SK-N-SH (cell line): ENCODE results near the gene RARB. TPM values are rescaled to one million over a fixed set of nuclear protein-coding genes. Genes with fewer than 3 reads are reported as not detected.

Experiments used
- CTCF ChIA-PET: fragments of 300-600, 350-600 bp; formaldehyde crosslinking; extraction: SDS; loops from one replicate; lab custom pipeline; 2021; lab: Yijun Ruan, JAX
- POLR2A ChIA-PET: fragments of 350-600 bp; sonication (Branson Sonifier 250); formaldehyde crosslinking; extraction: SDS; loops from one replicate; lab custom pipeline; 2020; ENCODE audit warnings: antibody characterized with exemption, inconsistent platforms; lab: Yijun Ruan, JAX
- DNase-seq: peaks from one replicate; pipeline ENCODE4 v3.0.0; 2012
- H2AFZ ChIP-seq: fragments of 200-600 bp; sonication (generic); 2 replicates; pipeline ENCODE4 v1.8.1; 2016; ENCODE audit warnings: antibody characterized with exemption, mild to moderate bottlenecking, low read depth
- H3F3A ChIP-seq: fragments of 200-600 bp; sonication (generic); replicated peaks from 2 replicates; pipeline ENCODE3; 2016; ENCODE audit warnings: antibody characterized with exemption, mild to moderate bottlenecking; ENCODE audit not compliant: insufficient read depth
- H3K27ac ChIP-seq, 2 experiments: fragments of 200-500 bp in 1 of 2; fragments of 200-600 bp in 1 of 2; sonication (Bioruptor generic) in 1 of 2; sonication (generic), shearing (Covaris generic) in 1 of 2; 2 replicates each; pipeline versions ENCODE4 v1.5.1 to v1.6.1; 2014 to 2016; ENCODE audit warnings: low read depth in 2 of 2, inconsistent platforms in 1 of 2, low read length in 1 of 2, mild to moderate bottlenecking in 1 of 2, mixed read lengths in 1 of 2
- H3K27me3 ChIP-seq: fragments of 200-600 bp; sonication (generic), shearing (Covaris generic); 2 replicates; pipeline ENCODE4 v1.6.1; 2016; ENCODE audit warnings: mixed run types; ENCODE audit not compliant: insufficient read depth
- H3K36me3 ChIP-seq, 2 experiments: fragments of 200-500 bp in 1 of 2; fragments of 200-600 bp in 1 of 2; sonication (Bioruptor generic) in 1 of 2; sonication (generic) in 1 of 2; replicated peaks in 1 of 2; 2 replicates each; pipeline versions ENCODE3 to v1.5.1; 2014 to 2016; ENCODE audit warnings: low read length in 1 of 2, mild to moderate bottlenecking in 1 of 2; ENCODE audit not compliant: insufficient read depth in 2 of 2, control insufficient read depth in 1 of 2
- H3K4me1 ChIP-seq, 2 experiments: fragments of 200-500 bp in 1 of 2; fragments of 200-600 bp in 1 of 2; sonication (Bioruptor generic) in 1 of 2; sonication (generic), shearing (Covaris generic) in 1 of 2; 2 replicates each; pipeline versions ENCODE4 v1.5.1 to v1.6.1; 2014 to 2016; ENCODE audit warnings: low read depth in 1 of 2, low read length in 1 of 2, mixed run types in 1 of 2; ENCODE audit not compliant: insufficient read depth in 2 of 2, control insufficient read depth in 1 of 2
- H3K4me2 ChIP-seq: fragments of 200-600 bp; sonication (generic), shearing (Covaris generic); 2 replicates; pipeline ENCODE4 v1.6.1; 2017; ENCODE audit warnings: mixed run types
- H3K4me3 ChIP-seq, 2 experiments: fragments of 200-500 bp in 1 of 2; fragments of 200-600 bp in 1 of 2; sonication (Bioruptor generic) in 1 of 2; sonication (generic), shearing (Covaris generic) in 1 of 2; 2 replicates each; pipeline versions ENCODE4 v1.5.1 to v1.8.1; 2014 to 2016; ENCODE audit warnings: low read depth in 2 of 2, inconsistent platforms in 1 of 2, low read length in 1 of 2, mild to moderate bottlenecking in 1 of 2, mixed read lengths in 1 of 2, moderate library complexity in 1 of 2
- H3K79me2 ChIP-seq: fragments of 200-600 bp; sonication (generic); 2 replicates; pipeline ENCODE4 v1.8.1; 2017; ENCODE audit warnings: mild to moderate bottlenecking; ENCODE audit not compliant: insufficient read depth
- H3K9ac ChIP-seq: fragments of 200-600 bp; sonication (generic); 2 replicates; pipeline ENCODE4 v1.6.1; 2017; ENCODE audit warnings: mixed run types
- H3K9me2 ChIP-seq: fragments of 200-600 bp; sonication (generic); 2 replicates; pipeline ENCODE4 v1.6.1; 2017; ENCODE audit warnings: mixed run types
- H3K9me3 ChIP-seq: fragments of 200-600 bp; sonication (generic); 2 replicates; pipeline ENCODE4 v1.6.1; 2017; ENCODE audit warnings: mixed run types, mild to moderate bottlenecking, moderate library complexity
- H4K20me1 ChIP-seq: fragments of 200-600 bp; sonication (generic); 2 replicates; pipeline ENCODE4 v1.6.1; 2017; ENCODE audit warnings: mild to moderate bottlenecking, mixed run types; ENCODE audit not compliant: insufficient read depth
- CHD2 ChIP-seq: fragments of 150-350 bp; IDR thresholded peaks from 2 replicates; pipeline ENCODE4 v1.6.1; 2018; ENCODE audit warnings: low read length; ENCODE audit not compliant: partially characterized antibody
- ELF1 ChIP-seq: IDR thresholded peaks from 2 replicates; pipeline ENCODE4 v1.4.0; 2012
- EP300 ChIP-seq, 2 experiments: IDR thresholded peaks; 2 replicates each; pipeline versions ENCODE4 v1.4.0 to v1.6.1; 2012; ENCODE audit warnings: borderline replicate concordance in 1 of 2, low read depth in 1 of 2, low read length in 1 of 2
- FOXM1 ChIP-seq: IDR thresholded peaks from 2 replicates; pipeline ENCODE4 v1.4.0; 2012; ENCODE audit warnings: low read depth, mild to moderate bottlenecking
- GABPA ChIP-seq: IDR thresholded peaks from 2 replicates; pipeline ENCODE4 v1.4.0; 2012; ENCODE audit warnings: low read depth, mild to moderate bottlenecking
- JUND ChIP-seq: IDR thresholded peaks from 2 replicates; pipeline ENCODE4 v1.4.0; 2012
- MEF2A ChIP-seq: IDR thresholded peaks from 2 replicates; pipeline ENCODE4 v1.4.0; 2012; ENCODE audit warnings: low read depth, borderline replicate concordance
- MXI1 ChIP-seq: IDR thresholded peaks from 2 replicates; pipeline ENCODE4 v1.6.1; 2012; ENCODE audit warnings: mild to moderate bottlenecking, low read depth, low read length, improper control_type of control experiment
- NRF1 ChIP-seq: IDR thresholded peaks from 2 replicates; pipeline ENCODE4 v1.6.1; 2012; ENCODE audit warnings: low read depth, mild to moderate bottlenecking, low read length
- POLR2AphosphoS5 ChIP-seq: IDR thresholded peaks from 2 replicates; pipeline ENCODE4 v1.6.1; 2012; ENCODE audit warnings: low read depth, low read length
- RAD21 ChIP-seq: IDR thresholded peaks from 2 replicates; pipeline ENCODE4 v1.6.1; 2012; ENCODE audit warnings: mild to moderate bottlenecking, low read length
- RXRA ChIP-seq: IDR thresholded peaks from 2 replicates; pipeline ENCODE4 v1.4.0; 2012; ENCODE audit warnings: low read depth, mild to moderate bottlenecking, borderline replicate concordance
- SIN3A ChIP-seq: IDR thresholded peaks from 2 replicates; pipeline ENCODE4 v1.6.1; 2012; ENCODE audit warnings: low read depth, mild to moderate bottlenecking, low read length, moderate library complexity, borderline replicate concordance
- SMC3 ChIP-seq: IDR thresholded peaks from 2 replicates; pipeline ENCODE4 v1.6.1; 2012; ENCODE audit warnings: low read depth, low read length, improper control_type of control experiment
- WGBS: methylation state at CpG from one replicate; pipeline ENCODE4 v1.1.6; 2017; ENCODE audit warnings: low lambda C conversion rate; 5-methylcytosine and 5-hydroxymethylcytosine counted together
- polyA plus RNA-seq, 3 experiments: library from polyadenylated mRNA; depleted of rRNA; stranded (reverse); fragments of >200 nt; gene quantifications; 2 replicates each; pipeline ENCODE4 v1.2.3, GENCODE V29; 2012
- TF ChIP-seq, protein P1 (sequence below): fragments of 200-600 bp; sonication (generic); IDR thresholded peaks from 2 replicates; pipeline ENCODE4 v1.6.1; 2017; ENCODE audit warnings: antibody characterized with exemption, mild to moderate bottlenecking, moderate library complexity
- TF ChIP-seq, protein P2 (sequence below): IDR thresholded peaks from 2 replicates; pipeline ENCODE4; 2012
- TF ChIP-seq, protein P3 (sequence below): fragments of 150-350 bp; IDR thresholded peaks from 2 replicates; pipeline ENCODE4 v1.6.1; 2016; ENCODE audit warnings: mild to moderate bottlenecking, low read depth, low read length
- TF ChIP-seq, protein P4 (sequence below): IDR thresholded peaks from 2 replicates; pipeline ENCODE4 v1.4.0; 2012; ENCODE audit warnings: low read depth, borderline replicate concordance
- TF ChIP-seq, protein P5 (sequence below): IDR thresholded peaks from 2 replicates; pipeline ENCODE4 v1.4.0; 2012; ENCODE audit warnings: low read depth, borderline replicate concordance

The RARB gene
- polyA plus RNA-seq, 1 of the 3 experiments (the other 2 are of a cell fraction), result 10.7 TPM

DNA sequence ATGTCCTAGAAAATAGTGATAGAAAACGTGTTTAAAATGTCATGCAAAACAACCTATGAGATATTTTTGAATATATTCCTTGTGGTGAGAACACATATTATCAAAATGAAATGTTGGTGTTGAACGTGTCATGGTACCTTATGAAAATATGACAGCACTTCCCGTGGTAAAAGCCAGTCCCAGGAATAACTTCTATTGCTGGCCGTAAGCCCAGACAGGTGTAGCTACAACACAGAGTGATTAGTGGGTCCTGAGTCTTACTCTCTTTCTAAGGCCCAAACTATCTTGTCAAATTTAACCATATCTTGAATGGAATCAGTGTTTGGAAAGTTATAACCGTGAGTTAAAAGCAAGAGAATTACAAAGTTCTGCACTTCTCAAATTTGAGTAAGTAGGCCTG, 24.1 kb downstream of the RARB start:
- no peak overlapping the region for H3K4me2 ChIP-seq
- ChIA-PET POLR2A (no interaction called here), CTCF (no interaction called here)
- H3K79me2 ChIP-seq, result peaks cover 65% of the 10 kb centered on the region
- no peak overlapping the region for H2AFZ ChIP-seq
- H3K9ac ChIP-seq, result no peak overlapping the region
- no peaks in the 10 kb centered on the region for H3K36me3 ChIP-seq
- no peaks in the 10 kb centered on the region for H4K20me1 ChIP-seq
- H3K4me3 ChIP-seq, result no peak overlapping the region
- TF ChIP-seq SMC3, result no peak
- TF ChIP-seq EP300 (IDR thresholded peaks at IDR 0.05; ENCODE audit: borderline replicate concordance in 1 of 2, low read depth in 1 of 2, low read length in 1 of 2), result no peak
- TF ChIP-seq CHD2, result no peak
- no peak for TF ChIP-seq MXI1
- no peak for TF ChIP-seq ELF1
- TF ChIP-seq RXRA, result no peak
- TF ChIP-seq, protein P1, sequence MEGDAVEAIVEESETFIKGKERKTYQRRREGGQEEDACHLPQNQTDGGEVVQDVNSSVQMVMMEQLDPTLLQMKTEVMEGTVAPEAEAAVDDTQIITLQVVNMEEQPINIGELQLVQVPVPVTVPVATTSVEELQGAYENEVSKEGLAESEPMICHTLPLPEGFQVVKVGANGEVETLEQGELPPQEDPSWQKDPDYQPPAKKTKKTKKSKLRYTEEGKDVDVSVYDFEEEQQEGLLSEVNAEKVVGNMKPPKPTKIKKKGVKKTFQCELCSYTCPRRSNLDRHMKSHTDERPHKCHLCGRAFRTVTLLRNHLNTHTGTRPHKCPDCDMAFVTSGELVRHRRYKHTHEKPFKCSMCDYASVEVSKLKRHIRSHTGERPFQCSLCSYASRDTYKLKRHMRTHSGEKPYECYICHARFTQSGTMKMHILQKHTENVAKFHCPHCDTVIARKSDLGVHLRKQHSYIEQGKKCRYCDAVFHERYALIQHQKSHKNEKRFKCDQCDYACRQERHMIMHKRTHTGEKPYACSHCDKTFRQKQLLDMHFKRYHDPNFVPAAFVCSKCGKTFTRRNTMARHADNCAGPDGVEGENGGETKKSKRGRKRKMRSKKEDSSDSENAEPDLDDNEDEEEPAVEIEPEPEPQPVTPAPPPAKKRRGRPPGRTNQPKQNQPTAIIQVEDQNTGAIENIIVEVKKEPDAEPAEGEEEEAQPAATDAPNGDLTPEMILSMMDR, result no peak
- no peak for TF ChIP-seq FOXM1
- no peak for TF ChIP-seq MEF2A
- no peak for TF ChIP-seq GABPA
- TF ChIP-seq NRF1, result no peak
- TF ChIP-seq, protein P2, sequence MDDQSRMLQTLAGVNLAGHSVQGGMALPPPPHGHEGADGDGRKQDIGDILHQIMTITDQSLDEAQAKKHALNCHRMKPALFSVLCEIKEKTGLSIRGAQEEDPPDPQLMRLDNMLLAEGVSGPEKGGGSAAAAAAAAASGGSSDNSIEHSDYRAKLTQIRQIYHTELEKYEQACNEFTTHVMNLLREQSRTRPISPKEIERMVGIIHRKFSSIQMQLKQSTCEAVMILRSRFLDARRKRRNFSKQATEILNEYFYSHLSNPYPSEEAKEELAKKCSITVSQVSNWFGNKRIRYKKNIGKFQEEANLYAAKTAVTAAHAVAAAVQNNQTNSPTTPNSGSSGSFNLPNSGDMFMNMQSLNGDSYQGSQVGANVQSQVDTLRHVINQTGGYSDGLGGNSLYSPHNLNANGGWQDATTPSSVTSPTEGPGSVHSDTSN, result no peak
- TF ChIP-seq, protein P3, sequence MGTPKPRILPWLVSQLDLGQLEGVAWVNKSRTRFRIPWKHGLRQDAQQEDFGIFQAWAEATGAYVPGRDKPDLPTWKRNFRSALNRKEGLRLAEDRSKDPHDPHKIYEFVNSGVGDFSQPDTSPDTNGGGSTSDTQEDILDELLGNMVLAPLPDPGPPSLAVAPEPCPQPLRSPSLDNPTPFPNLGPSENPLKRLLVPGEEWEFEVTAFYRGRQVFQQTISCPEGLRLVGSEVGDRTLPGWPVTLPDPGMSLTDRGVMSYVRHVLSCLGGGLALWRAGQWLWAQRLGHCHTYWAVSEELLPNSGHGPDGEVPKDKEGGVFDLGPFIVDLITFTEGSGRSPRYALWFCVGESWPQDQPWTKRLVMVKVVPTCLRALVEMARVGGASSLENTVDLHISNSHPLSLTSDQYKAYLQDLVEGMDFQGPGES, result no peak
- peaks cover 47% of the 10 kb centered on the region in 2 experiments for H3K4me1 ChIP-seq
- WGBS, result 78% methylated on average over 5 of the region's 5 CpGs
- peaks cover 36% of the 10 kb centered on the region for H3F3A ChIP-seq
- peak overlapping the region in 1 of 2 experiments; percentile 43; a peak in 1 of 4 replicates for H3K27ac ChIP-seq
- H3K9me2 ChIP-seq, result no peaks in the 10 kb centered on the region
- no peaks in the 10 kb centered on the region for H3K27me3 ChIP-seq
- no peaks in the 10 kb centered on the region for H3K9me3 ChIP-seq
- no peak for DNase-seq

DNA sequence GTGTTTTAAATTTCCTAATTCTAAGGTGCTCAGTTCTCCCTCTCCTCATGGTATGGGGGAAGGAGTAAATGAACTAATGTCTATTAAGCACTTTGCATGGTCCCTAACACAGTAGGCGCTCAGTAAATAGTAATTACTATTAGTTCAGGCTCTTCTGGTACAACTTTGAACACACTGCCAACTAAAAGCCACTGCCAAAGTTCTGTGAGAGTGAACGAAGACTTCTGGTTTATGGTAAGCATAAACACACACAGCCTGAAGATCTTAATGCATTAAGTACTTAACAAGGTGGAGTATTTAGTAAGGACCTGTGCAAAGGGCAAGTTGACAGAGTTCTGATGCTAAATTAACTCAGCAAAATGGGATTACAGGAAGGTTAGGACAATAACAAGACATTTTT, 24.7 kb downstream of the RARB start:
- peak overlapping the region in 1 of 2 experiments; percentile 53; a peak in 2 of 4 replicates for H3K27ac ChIP-seq
- no peak overlapping the region for H3K4me2 ChIP-seq
- no peaks in the 10 kb centered on the region for H3K9me3 ChIP-seq
- no peaks in the 10 kb centered on the region for H4K20me1 ChIP-seq
- no peak for DNase-seq
- no peaks in the 10 kb centered on the region for H3K9me2 ChIP-seq
- ChIA-PET POLR2A (no interaction called here), CTCF (interaction anchor here (1.4 to 2.2 kb wide), 2 partner anchors 17 to 45 kb away, joined by 3 to 6 read pairs; no protein-coding TSS in a partner anchor)
- H3K4me3 ChIP-seq, result no peak overlapping the region
- H3K4me1 ChIP-seq, result peaks cover 48 to 52% of the 10 kb centered on the region in 2 experiments
- no peak overlapping the region for H2AFZ ChIP-seq
- WGBS, result 91% methylated on average over 2 of the region's 2 CpGs
- TF ChIP-seq, protein P4, sequence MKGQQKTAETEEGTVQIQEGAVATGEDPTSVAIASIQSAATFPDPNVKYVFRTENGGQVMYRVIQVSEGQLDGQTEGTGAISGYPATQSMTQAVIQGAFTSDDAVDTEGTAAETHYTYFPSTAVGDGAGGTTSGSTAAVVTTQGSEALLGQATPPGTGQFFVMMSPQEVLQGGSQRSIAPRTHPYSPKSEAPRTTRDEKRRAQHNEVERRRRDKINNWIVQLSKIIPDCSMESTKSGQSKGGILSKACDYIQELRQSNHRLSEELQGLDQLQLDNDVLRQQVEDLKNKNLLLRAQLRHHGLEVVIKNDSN, result no peak
- TF ChIP-seq FOXM1 (no peak), JUND (no peak), RAD21 (no peak), SIN3A (no peak), POLR2AphosphoS5 (no peak), MXI1 (no peak), CHD2 (no peak)
- TF ChIP-seq, protein P2, result no peak
- TF ChIP-seq, protein P5, sequence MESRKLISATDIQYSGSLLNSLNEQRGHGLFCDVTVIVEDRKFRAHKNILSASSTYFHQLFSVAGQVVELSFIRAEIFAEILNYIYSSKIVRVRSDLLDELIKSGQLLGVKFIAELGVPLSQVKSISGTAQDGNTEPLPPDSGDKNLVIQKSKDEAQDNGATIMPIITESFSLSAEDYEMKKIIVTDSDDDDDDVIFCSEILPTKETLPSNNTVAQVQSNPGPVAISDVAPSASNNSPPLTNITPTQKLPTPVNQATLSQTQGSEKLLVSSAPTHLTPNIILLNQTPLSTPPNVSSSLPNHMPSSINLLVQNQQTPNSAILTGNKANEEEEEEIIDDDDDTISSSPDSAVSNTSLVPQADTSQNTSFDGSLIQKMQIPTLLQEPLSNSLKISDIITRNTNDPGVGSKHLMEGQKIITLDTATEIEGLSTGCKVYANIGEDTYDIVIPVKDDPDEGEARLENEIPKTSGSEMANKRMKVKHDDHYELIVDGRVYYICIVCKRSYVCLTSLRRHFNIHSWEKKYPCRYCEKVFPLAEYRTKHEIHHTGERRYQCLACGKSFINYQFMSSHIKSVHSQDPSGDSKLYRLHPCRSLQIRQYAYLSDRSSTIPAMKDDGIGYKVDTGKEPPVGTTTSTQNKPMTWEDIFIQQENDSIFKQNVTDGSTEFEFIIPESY, result no peak
- no peaks in the 10 kb centered on the region for H3K36me3 ChIP-seq
- H3F3A ChIP-seq, result peaks cover 38% of the 10 kb centered on the region
- H3K27me3 ChIP-seq, result no peaks in the 10 kb centered on the region
- peaks cover 65% of the 10 kb centered on the region for H3K79me2 ChIP-seq
- no peak overlapping the region for H3K9ac ChIP-seq
